HUES6 (cell line): ENCODE results near the gene PCSK5.

Experiments
- H3K27ac ChIP-seq: 2 replicates; pipeline ENCODE4 v1.7.0; 2013; ENCODE audit warnings: low read depth, mild to moderate bottlenecking, low read length, inconsistent platforms
- H3K27me3 ChIP-seq: 2 replicates; pipeline ENCODE4 v1.6.1; 2013; ENCODE audit warnings: low read length; ENCODE audit not compliant: control insufficient read depth, insufficient read depth
- H3K36me3 ChIP-seq: 2 replicates; pipeline ENCODE4 v1.6.1; 2013; ENCODE audit warnings: low read length; ENCODE audit not compliant: control insufficient read depth, insufficient read depth
- H3K4me1 ChIP-seq: 2 replicates; pipeline ENCODE4 v1.6.1; 2013; ENCODE audit warnings: low read length; ENCODE audit not compliant: control insufficient read depth, insufficient read depth
- H3K4me3 ChIP-seq: 2 replicates; pipeline ENCODE4 v1.5.1; 2013; ENCODE audit warnings: low read depth, low read length
- H3K9ac ChIP-seq: one replicate; pipeline ENCODE4 v1.6.1; 2013; ENCODE audit warnings: mild to moderate bottlenecking, low read length
- H3K9me3 ChIP-seq: 2 replicates; pipeline ENCODE4 v1.6.1; 2013; ENCODE audit warnings: low read depth, low read length; ENCODE audit not compliant: control insufficient read depth, insufficient read depth

PCSK5 gene

DNA sequence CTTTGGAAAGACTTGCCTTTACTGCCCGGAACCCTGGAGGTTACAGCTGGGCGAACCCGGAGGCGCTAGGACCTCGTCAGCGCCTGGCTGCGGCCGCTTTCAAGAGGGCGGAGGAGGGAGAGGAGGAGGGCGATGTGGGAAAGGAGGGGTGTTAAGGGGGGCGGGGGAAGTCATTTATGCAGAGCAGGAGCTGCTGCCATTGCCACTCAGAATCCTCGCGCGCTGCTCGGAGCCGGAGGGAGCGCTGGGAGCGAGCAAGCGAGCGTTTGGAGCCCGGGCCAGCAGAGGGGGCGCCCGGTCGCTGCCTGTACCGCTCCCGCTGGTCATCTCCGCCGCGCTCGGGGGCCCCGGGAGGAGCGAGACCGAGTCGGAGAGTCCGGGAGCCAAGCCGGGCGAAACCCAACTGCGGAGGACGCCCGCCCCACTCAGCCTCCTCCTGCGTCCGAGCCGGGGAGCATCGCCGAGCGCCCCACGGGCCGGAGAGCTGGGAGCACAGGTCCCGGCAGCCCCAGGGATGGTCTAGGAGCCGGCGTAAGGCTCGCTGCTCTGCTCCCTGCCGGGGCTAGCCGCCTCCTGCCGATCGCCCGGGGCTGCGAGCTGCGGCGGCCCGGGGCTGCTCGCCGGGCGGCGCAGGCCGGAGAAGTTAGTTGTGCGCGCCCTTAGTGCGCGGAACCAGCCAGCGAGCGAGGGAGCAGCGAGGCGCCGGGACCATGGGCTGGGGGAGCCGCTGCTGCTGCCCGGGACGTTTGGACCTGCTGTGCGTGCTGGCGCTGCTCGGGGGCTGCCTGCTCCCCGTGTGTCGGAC lies at the start of gene PCSK5:
Gene PCSK5, plus strand, starts transcription at position 202 of the 805 bp plus-strand sequence. Its CDS starts 509 bp downstream, at position 711.
- Histone ChIP-seq H3K36me3 (no peaks in the 10 kb centered on the region), H3K4me1 (peaks cover 20% of the 10 kb centered on the region), H3K9ac (peak within 1 kb of the TSS; percentile 78), H3K4me3 (peak within 1 kb of the TSS; percentile 86), H3K9me3 (no peaks in the 10 kb centered on the region), H3K27ac (no peak within 1 kb of the TSS), H3K27me3 (peaks cover 46% of the 10 kb centered on the region)

DNA sequence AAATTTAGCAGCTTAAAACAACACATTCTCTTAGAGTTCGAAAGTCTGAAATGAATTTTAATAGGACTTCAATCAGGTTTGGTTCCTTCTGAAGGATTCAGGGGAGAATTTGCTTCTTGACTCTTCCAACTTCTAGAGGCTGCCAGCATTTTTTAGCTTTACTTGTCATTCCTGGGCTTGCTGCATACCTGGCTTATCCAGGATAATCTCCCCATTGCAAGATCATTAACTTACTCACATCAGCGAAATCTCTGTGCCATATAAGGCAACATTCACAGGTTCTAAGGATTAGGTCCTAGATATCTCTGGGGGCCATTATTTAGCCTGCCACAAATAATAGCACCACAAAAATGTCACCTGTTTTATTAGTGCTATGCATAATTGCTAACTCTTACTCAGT lies 46.2 kb upstream of the PCSK5 start:
- H3K27me3 ChIP-seq: no peaks in the 10 kb centered on the region

GRCh38 chr9:75845806-75846205 lies 44.7 kb upstream of the PCSK5 start:
- no peaks in the 10 kb centered on the region for H3K36me3 ChIP-seq
- H3K9me3 ChIP-seq: 0 out of 2 replicates have a peak, but pooled peaks cover 6% of the 10 kb centered on the region
- H3K27me3 ChIP-seq: no peaks in the 10 kb centered on the region
- no peak overlapping the region for H3K9ac ChIP-seq
- H3K4me3 ChIP-seq: no peak overlapping the region
- H3K4me1 ChIP-seq: peaks cover 3% of the 10 kb centered on the region; the same call in 1 of the 2 replicates
- no peak overlapping the region for H3K27ac ChIP-seq

More for the DNA sequence above, 46.2 kb upstream of the PCSK5 start:
- Histone ChIP-seq H3K4me1 (peaks cover 9% of the 10 kb centered on the region; the same call in 1 of the 2 replicates), H3K4me3 (no peak overlapping the region), H3K27ac (no peak overlapping the region), H3K9me3 (0 out of 2 replicates have a peak, but pooled peaks cover 6% of the 10 kb centered on the region), H3K36me3 (no peaks in the 10 kb centered on the region), H3K9ac (no peak overlapping the region)

DNA sequence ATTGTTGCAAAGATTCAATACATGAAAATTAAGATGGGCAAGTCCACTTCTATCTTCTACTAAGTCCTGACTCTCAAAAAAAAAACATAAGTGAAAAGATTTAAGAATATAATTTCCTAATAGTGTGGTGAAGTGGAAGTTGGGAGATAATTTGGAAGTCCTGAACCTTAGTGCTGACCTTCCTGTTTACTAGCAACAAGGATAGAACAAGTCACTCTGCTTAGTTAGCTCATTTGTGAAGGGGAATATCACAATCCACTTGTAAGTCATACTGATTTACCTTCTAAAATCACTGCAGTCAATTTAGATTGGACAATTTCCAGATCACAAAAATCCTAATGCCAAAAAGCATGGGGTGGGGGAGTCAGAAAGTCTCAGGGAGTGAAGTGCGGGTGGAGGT lies 43.4 kb upstream of the PCSK5 start:
- no peak overlapping the region for H3K4me3 ChIP-seq
- no peaks in the 10 kb centered on the region for H3K27me3 ChIP-seq
- H3K9ac ChIP-seq: no peak overlapping the region

GRCh38 chr9:75850459-75851200 lies 39.8 kb upstream of the PCSK5 start:
- no peak overlapping the region for H3K27ac ChIP-seq
- no peaks in the 10 kb centered on the region for H3K4me1 ChIP-seq
- H3K27me3 ChIP-seq: no peaks in the 10 kb centered on the region
- H3K4me3 ChIP-seq: no peak overlapping the region
- no peaks in the 10 kb centered on the region for H3K9me3 ChIP-seq
- H3K36me3 ChIP-seq: no peaks in the 10 kb centered on the region
- no peak overlapping the region for H3K9ac ChIP-seq

More for the DNA sequence above, 43.4 kb upstream of the PCSK5 start:
- no peaks in the 10 kb centered on the region for H3K4me1 ChIP-seq
- no peaks in the 10 kb centered on the region for H3K36me3 ChIP-seq
- 0 out of 2 replicates have a peak, but pooled peaks cover 6% of the 10 kb centered on the region for H3K9me3 ChIP-seq
- no peak overlapping the region for H3K27ac ChIP-seq

GRCh38 chr9:75851917-75852316 lies 38.6 kb upstream of the PCSK5 start:
- no peaks in the 10 kb centered on the region for H3K36me3 ChIP-seq
- H3K4me1 ChIP-seq: no peaks in the 10 kb centered on the region
- H3K9me3 ChIP-seq: no peaks in the 10 kb centered on the region
- no peak overlapping the region for H3K4me3 ChIP-seq
- no peaks in the 10 kb centered on the region for H3K27me3 ChIP-seq
- no peak overlapping the region for H3K27ac ChIP-seq
- no peak overlapping the region for H3K9ac ChIP-seq

- Histone ChIP-seq H3K4me3 (no peak overlapping the region), H3K4me1 (no peaks in the 10 kb centered on the region), H3K27me3 (no peaks in the 10 kb centered on the region), H3K27ac (no peak overlapping the region), H3K9ac (no peak overlapping the region), H3K36me3 (no peaks in the 10 kb centered on the region), H3K9me3 (no peaks in the 10 kb centered on the region)
These were observed 37.7 kb upstream of the PCSK5 start for GRCh38 chr9:75852746-75853145.

- no peak overlapping the region for H3K4me3 ChIP-seq
- H3K27ac ChIP-seq: no peak overlapping the region
- no peaks in the 10 kb centered on the region for H3K9me3 ChIP-seq
- no peaks in the 10 kb centered on the region for H3K27me3 ChIP-seq
- H3K36me3 ChIP-seq: no peaks in the 10 kb centered on the region
- H3K4me1 ChIP-seq: no peaks in the 10 kb centered on the region
- H3K9ac ChIP-seq: no peak overlapping the region
These were observed 35.0 kb upstream of the PCSK5 start for GRCh38 chr9:75855509-75855908.

- H3K9ac ChIP-seq: no peak overlapping the region
These were observed 31.9 kb upstream of the PCSK5 start for GRCh38 chr9:75858497-75859092.

GRCh38 chr9:75864266-75864665 lies 26.2 kb upstream of the PCSK5 start:
- no peaks in the 10 kb centered on the region for H3K27me3 ChIP-seq

More at GRCh38 chr9:75858497-75859092, 31.9 kb upstream of the PCSK5 start:
- no peaks in the 10 kb centered on the region for H3K4me1 ChIP-seq
- H3K36me3 ChIP-seq: no peaks in the 10 kb centered on the region
- no peaks in the 10 kb centered on the region for H3K27me3 ChIP-seq
- no peak overlapping the region for H3K27ac ChIP-seq
- no peaks in the 10 kb centered on the region for H3K9me3 ChIP-seq
- no peak overlapping the region for H3K4me3 ChIP-seq

More at GRCh38 chr9:75864266-75864665, 26.2 kb upstream of the PCSK5 start:
- Histone ChIP-seq H3K4me3 (no peak overlapping the region), H3K4me1 (no peaks in the 10 kb centered on the region), H3K36me3 (no peaks in the 10 kb centered on the region), H3K9me3 (no peaks in the 10 kb centered on the region), H3K27ac (no peak overlapping the region), H3K9ac (no peak overlapping the region)
